Stomach (tissue), 9 donors: ENCODE measurements around the gene CSGALNACT2. TPM values are rescaled to one million over a fixed set of nuclear protein-coding genes. Genes with fewer than 3 reads are reported as not detected.

Experiments used
- DNase-seq, 2 donors: peaks; one replicate each; pipeline versions ENCODE4 v3.0.0 to v3.0.0-alpha.2; 2013 to 2019
- H3K27ac ChIP-seq, 5 donors: fragments of 200-600 bp in 4 of 5; sonication (generic) in 4 of 5; one replicate each; pipeline ENCODE4 v1.5.1; 2013 to 2019; ENCODE audit warnings: mild to moderate bottlenecking in 1 of 5, moderate library complexity in 1 of 5
- H3K27me3 ChIP-seq, 3 donors: fragments of 200-600 bp; sonication (generic); one replicate each; pipeline ENCODE4 v1.5.1; 2017 to 2019; ENCODE audit warnings: mixed run types in 1 of 3
- H3K36me3 ChIP-seq, 4 donors: fragments of 200-600 bp; sonication (generic); 1 replicate in 3 of 4; 2 replicates in 1 of 4; pipeline ENCODE4 v1.5.1; 2016 to 2019
- H3K4me1 ChIP-seq, 4 donors: fragments of 200-600 bp; sonication (generic); one replicate each; pipeline ENCODE4 v1.5.1; 2016 to 2019
- H3K4me3 ChIP-seq, 4 donors: fragments of 200-600 bp; sonication (generic) in 3 of 4; one replicate each; pipeline ENCODE4 v1.5.1; 2016 to 2019; ENCODE audit warnings: mild to moderate bottlenecking in 1 of 4
- H3K9me3 ChIP-seq, 4 donors: fragments of 200-600 bp; sonication (generic); one replicate each; pipeline ENCODE4 v1.5.1; 2016 to 2019
- CTCF ChIP-seq, 7 experiments: fragments of 450-650 bp in 4 of 7; fragments of 200-600 bp in 3 of 7; sonication (generic) in 3 of 7; IDR thresholded peaks; one replicate each; pipeline ENCODE4 v1.5.1; 2016 to 2019; ENCODE audit warnings: antibody characterized with exemption in 7 of 7, control low read depth in 2 of 7, mild to moderate bottlenecking in 1 of 7
- EP300 ChIP-seq: sonication (generic); formaldehyde crosslinking; IDR thresholded peaks from one replicate; pipeline ENCODE4 v1.6.1; 2017; ENCODE audit warnings: antibody characterized with exemption
- POLR2A ChIP-seq, 4 donors: fragments of 450-650 bp; IDR thresholded peaks; one replicate each; pipeline ENCODE4 v1.6.1; 2016; ENCODE audit warnings: antibody characterized with exemption in 4 of 4, control low read depth in 2 of 4, mild to moderate bottlenecking in 1 of 4, moderate library complexity in 1 of 4
- POLR2AphosphoS5 ChIP-seq, 3 donors: sonication (generic); formaldehyde crosslinking; IDR thresholded peaks; one replicate each; pipeline ENCODE4 v1.6.1; 2016; ENCODE audit warnings: antibody characterized with exemption in 3 of 3
- WGBS, 5 donors: extraction: QIAGEN DNeasy Blood & Tissue Kit in 3 of 5; methylation state at CpG; one replicate each; pipeline versions ENCODE4 v1.1.5 to v1.1.7; 2013 to 2018; 5-methylcytosine and 5-hydroxymethylcytosine counted together
- intact Hi-C: fragments of 100-400 bp; cut with DNase I; formaldehyde crosslinking; loops from one replicate; pipeline ENCODE4 v1.15.1; 2023; ENCODE audit warnings: low total_unique reads
- polyA plus RNA-seq, 3 donors: library from polyadenylated mRNA; stranded (reverse); fragments of 200-250 nt; gene quantifications; one replicate each; pipeline ENCODE4 v1.2.3, GENCODE V29; 2013
- total RNA-seq, 5 donors: library from RNA; depleted of rRNA; stranded (reverse); fragments of >200 nt; gene quantifications; one replicate each; pipeline versions ENCODE4 v1.1.0 to v1.2.3, GENCODE V29; 2014 to 2016
- donor health status: healthy with polysubstance abuse.
- donor health status: Bipolar disorder and iron deficiency.
- donor health status: healthy.

The CSGALNACT2 gene
- total and polyA plus RNA-seq, 8 donors, result 2.0 to 30.1 (median 7.8) TPM

DNA sequence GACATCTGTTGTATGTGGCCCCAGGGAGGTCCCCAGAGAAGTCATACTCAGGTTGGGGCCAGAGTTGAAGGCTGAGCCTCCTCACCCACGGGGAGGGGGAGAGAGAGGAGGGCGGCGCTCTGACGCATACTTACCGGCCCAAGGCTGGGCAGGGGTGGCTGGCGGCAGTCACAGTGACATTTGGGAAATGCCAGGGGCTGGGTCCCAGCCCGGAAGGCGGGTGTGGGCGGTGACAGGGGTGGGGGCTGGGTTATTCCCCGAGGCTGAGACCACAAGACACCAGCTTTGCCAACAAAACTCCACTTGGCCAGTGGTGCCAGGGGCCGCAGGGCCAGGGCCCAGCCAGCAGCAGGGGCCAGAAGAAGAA lies 87.5 kb downstream of the CSGALNACT2 start:
- Histone ChIP-seq H3K4me1 (peaks cover 10 to 26% (median 19%) of the 10 kb centered on the region in 4 donors), H3K36me3 (no peaks in the 10 kb centered on the region), H3K27ac (no peak overlapping the region), H3K9me3 (no peaks in the 10 kb centered on the region), H3K27me3 (peaks cover 15 to 53% (median 35%) of the 10 kb centered on the region in 3 donors), H3K4me3 (no peak overlapping the region)
- no peak for TF ChIP-seq POLR2AphosphoS5 (IDR thresholded peaks at IDR 0.05)
- no peak for TF ChIP-seq POLR2A (IDR thresholded peaks at IDR 0.05)
- TF ChIP-seq CTCF (IDR thresholded peaks at IDR 0.05), result no peak
- TF ChIP-seq EP300, result no peak
- DNase-seq, result no peak
- WGBS, 5 donors, result 21 to 47% (median 37%) methylated on average over 4 to 11 of the region's 11 CpGs; no CpG with 5 or more reads in 1 of the 5 donors
- intact Hi-C loops, result no loop called here

DNA sequence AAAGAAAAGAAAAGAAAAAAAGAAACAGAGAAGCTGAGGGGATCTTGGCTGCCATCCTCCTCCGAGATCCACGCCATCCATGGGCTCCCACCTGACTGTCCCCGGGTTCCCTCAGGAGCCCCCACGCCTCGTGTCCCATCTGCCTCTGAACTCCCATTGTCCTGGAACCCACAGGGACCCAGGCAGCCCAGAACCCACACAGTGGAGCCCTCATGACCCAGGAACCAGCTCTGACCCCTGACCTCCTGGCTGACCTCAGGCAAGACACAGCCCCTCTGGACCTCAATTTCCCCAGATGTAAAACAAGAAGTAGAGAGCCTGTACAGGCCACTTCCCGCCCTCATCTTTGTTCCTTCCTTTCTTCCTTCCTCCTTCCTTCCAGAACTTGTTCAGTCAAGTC lies 88.2 kb downstream of the CSGALNACT2 start:
- no peak overlapping the region for H3K4me3 ChIP-seq
- H3K36me3 ChIP-seq, result no peaks in the 10 kb centered on the region
- DNase-seq, result no peak
- H3K27ac ChIP-seq, result no peak overlapping the region
- WGBS, 5 donors, result 87 to 94% (median 92%) methylated on average over 6 of the region's 6 CpGs
- H3K4me1 ChIP-seq, result peaks cover 10 to 26% (median 19%) of the 10 kb centered on the region in 4 donors
- intact Hi-C loops, result no loop called here
- no peaks in the 10 kb centered on the region for H3K9me3 ChIP-seq
- TF ChIP-seq CTCF (IDR thresholded peaks at IDR 0.05) (no peak), POLR2AphosphoS5 (IDR thresholded peaks at IDR 0.05) (no peak), POLR2A (IDR thresholded peaks at IDR 0.05) (no peak), EP300 (no peak)
- peaks cover 15 to 53% (median 41%) of the 10 kb centered on the region in 3 donors for H3K27me3 ChIP-seq

GRCh38 chr10:43226851-43227845 lies 88.9 kb downstream of the CSGALNACT2 start:
- H3K27ac ChIP-seq, result no peak overlapping the region
- intact Hi-C loops, result no loop called here
- 88 to 96% (median 93%) methylated on average over 6 to 8 of the region's 8 CpGs for WGBS, 5 donors
- no peak for TF ChIP-seq CTCF (IDR thresholded peaks at IDR 0.05)
- TF ChIP-seq EP300, result no peak
- TF ChIP-seq POLR2A (IDR thresholded peaks at IDR 0.05), result no peak
- no peaks in the 10 kb centered on the region for H3K36me3 ChIP-seq
- H3K4me3 ChIP-seq, result no peak overlapping the region
- H3K9me3 ChIP-seq, result no peaks in the 10 kb centered on the region
- H3K27me3 ChIP-seq, result peaks cover 15 to 55% (median 46%) of the 10 kb centered on the region in 3 donors
- no peak for DNase-seq
- peaks cover 10 to 26% (median 19%) of the 10 kb centered on the region in 4 donors for H3K4me1 ChIP-seq

DNA sequence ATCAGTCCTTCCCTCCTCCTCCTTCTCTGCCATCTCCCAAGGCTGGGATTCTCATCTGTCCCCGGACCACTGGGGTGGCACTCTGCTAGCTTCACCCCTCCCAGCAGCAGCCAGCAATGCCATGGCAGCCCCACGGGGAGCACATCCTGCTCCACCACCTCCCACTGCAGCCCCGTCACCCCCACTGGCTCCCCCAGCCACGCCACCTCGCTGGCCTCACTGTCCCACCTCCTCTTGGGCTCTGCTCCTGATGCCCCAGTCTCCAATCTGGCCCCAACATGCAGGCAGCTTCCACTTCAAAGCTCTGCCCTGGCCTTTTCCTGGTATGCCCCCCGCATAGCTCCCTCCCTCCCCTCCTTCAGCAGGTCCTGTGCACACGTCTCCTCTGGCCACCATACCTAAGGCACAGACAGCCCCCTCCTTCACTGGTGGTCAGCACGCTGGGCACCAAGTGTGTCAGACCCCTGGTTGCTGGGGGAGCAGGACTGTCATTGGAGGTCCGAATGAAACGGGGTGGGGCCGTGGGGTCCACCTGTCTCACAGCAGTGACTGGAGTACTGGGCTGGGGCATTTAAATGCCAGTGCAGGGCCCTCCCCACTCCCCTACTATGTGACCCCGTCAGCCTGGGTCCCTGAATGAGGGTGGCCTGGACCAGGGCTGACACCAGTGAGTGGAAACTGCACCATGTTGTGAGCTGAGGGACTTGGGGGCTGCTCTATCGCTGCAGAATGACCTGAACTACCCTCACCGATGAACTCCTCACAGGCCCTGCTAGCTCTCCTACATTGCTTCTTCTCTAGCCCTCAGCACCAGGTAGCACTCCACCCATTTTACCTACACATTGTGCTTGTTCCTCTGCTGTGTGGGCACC lies 89.9 kb downstream of the CSGALNACT2 start:
- Histone ChIP-seq H3K36me3 (no peaks in the 10 kb centered on the region), H3K4me3 (no peak overlapping the region), H3K9me3 (no peaks in the 10 kb centered on the region), H3K27ac (no peak overlapping the region), H3K4me1 (peaks cover 10 to 26% (median 19%) of the 10 kb centered on the region in 4 donors), H3K27me3 (peaks cover 15 to 62% (median 46%) of the 10 kb centered on the region in 3 donors)
- WGBS, 5 donors, result 70 to 80% (median 79%) methylated on average over 9 to 14 of the region's 14 CpGs
- intact Hi-C loops, result no loop called here
- no peak for DNase-seq
- TF ChIP-seq CTCF (IDR thresholded peaks at IDR 0.05), result no peak
- no peak for TF ChIP-seq EP300
